HG02623 (cell line): Measurements from ENCODE around the gene CD207.
"Not testable (repeated sequence)": the region's sequence is repeated elsewhere in the genome, so short reads cannot be mapped to it uniquely, and the experiment has no call there.

Experiments used
- ATAC-seq: cut with Tn5 transposase; IDR thresholded peaks from one replicate; pipeline ENCODE4 v1.9.1; 2021; ENCODE audit warnings: moderate library complexity; ENCODE audit not compliant: unreplicated experiment

Gene CD207

GRCh38 chr2:70829916-70830315, 5.7 kb downstream of the CD207 start:
- ATAC-seq = no peak

- ATAC-seq = no peak
Measured at GRCh38 chr2:70828914-70829824, 6.4 kb downstream of the CD207 start.

- no peak for ATAC-seq
Measured at GRCh38 chr2:70828115-70828514, 7.5 kb downstream of the CD207 start.

- ATAC-seq = no peak
Measured at GRCh38 chr2:70827388-70827787, 8.2 kb downstream of the CD207 start.

- ATAC-seq = no peak
Measured at GRCh38 chr2:70826696-70827350, 8.8 kb downstream of the CD207 start.

GRCh38 chr2:70823249-70823648, 12.4 kb downstream of the CD207 start:
- no peak for ATAC-seq

- no peak for ATAC-seq
Measured at GRCh38 chr2:70822843-70823242, 12.8 kb downstream of the CD207 start.

GRCh38 chr2:70820499-70820898, 15.1 kb downstream of the CD207 start, which contains the start of gene CLEC4F:
TSS of gene CLEC4F (minus strand) at chr2:70820599. CDS start at chr2:70820523, 76 bp downstream.
- ATAC-seq = no peak

GRCh38 chr2:70817284-70817954, 18.2 kb downstream of the CD207 start:
- ATAC-seq = no peak

GRCh38 chr2:70816726-70817125, 18.9 kb downstream of the CD207 start:
- ATAC-seq = no peak

- no peak for ATAC-seq
Measured at GRCh38 chr2:70808983-70809958, 26.3 kb downstream of the CD207 start.

- ATAC-seq = no peak
Measured at GRCh38 chr2:70807828-70808118, 27.8 kb downstream of the CD207 start.

- ATAC-seq = no peak
Measured at GRCh38 chr2:70807102-70807827, 28.4 kb downstream of the CD207 start.

- no peak for ATAC-seq
Measured at GRCh38 chr2:70806620-70807019, 29.0 kb downstream of the CD207 start.

- no peak for ATAC-seq
Measured at GRCh38 chr2:70806013-70806412, 29.6 kb downstream of the CD207 start.

GRCh38 chr2:70801607-70802263, 33.9 kb downstream of the CD207 start:
- ATAC-seq = no peak

- ATAC-seq = no peak
Measured at GRCh38 chr2:70799706-70800105, 35.9 kb downstream of the CD207 start.

GRCh38 chr2:70797996-70798395, 37.6 kb downstream of the CD207 start:
- ATAC-seq = not testable (repeated sequence)

- no peak for ATAC-seq
Measured at GRCh38 chr2:70797506-70797905, 38.1 kb downstream of the CD207 start.
